HCEC 1CT (cell line): ENCODE measurements around the gene CHDH.

Experiments used
- DNase-seq: peaks from one replicate; pipeline ENCODE4 v3.0.0-alpha.2; 2017

CHDH gene

DNA sequence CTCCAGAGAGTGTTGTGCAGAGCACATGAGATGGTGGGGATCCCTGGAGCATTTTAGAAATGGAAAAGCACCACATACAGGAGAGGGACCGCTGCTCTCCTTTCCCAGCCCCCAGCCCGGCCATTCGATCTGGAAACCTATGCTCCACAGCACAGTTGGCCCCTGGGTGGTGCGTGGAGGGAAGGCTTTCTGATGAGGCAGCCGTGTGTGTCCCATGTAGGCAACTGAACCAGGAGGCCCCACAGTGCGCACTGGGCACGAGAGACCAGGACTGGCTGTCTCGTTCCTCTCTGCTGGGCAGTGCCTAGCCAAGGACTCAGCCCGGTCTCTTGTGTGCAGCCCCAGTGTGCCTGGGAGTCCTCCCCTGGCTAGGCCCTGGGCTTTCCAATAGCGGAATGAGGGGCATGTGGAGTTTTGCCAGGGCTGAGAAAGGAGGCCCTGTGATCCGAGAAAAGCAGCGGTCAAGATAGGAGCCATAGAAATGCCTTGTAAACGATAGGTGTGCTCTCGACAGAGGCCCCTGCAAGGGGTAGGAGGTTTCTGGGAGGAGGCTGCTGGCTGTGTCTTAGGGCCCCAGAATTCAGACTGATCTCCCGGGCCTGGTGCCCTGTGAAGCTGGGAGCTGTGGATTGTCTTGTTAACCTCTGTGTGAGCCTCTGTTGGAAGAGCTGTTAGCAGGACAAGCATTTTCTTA lies 39.0 kb downstream of the CHDH start:
- no peak for DNase-seq

GRCh38 chr3:53806182-53807116 lies 39.8 kb downstream of the CHDH start:
- peak; percentile 67 for DNase-seq

GRCh38 chr3:53805463-53806159 lies 40.6 kb downstream of the CHDH start:
- DNase-seq, result no peak

GRCh38 chr3:53804697-53805462 lies 41.3 kb downstream of the CHDH start:
- peak; percentile 61 for DNase-seq

GRCh38 chr3:53803816-53804695 lies 42.2 kb downstream of the CHDH start:
- DNase-seq, result no peak

GRCh38 chr3:53803124-53803815 lies 42.9 kb downstream of the CHDH start:
- DNase-seq, result no peak

- no peak for DNase-seq
Measured at GRCh38 chr3:53802256-53802880, 43.9 kb downstream of the CHDH start.

DNA sequence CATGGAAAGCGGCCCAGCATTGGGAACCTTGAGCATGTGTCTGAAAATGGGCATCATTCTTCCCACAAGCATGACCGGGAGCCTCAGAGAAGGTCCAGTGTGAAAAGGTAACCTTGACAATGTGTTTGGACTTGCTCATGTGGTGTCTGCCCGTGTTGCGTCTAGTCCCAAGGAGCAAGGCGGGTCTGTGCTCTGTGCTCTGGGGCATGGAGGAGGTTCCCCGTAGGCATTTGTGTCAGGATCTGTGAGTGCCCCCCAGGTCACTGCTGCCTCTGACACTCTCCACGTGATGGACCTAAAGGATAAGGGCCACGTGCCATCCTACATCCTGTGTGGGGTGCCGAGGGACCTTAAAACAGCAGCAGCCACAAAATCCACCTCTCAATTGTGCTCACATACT lies 44.9 kb downstream of the CHDH start:
- no peak for DNase-seq

DNA sequence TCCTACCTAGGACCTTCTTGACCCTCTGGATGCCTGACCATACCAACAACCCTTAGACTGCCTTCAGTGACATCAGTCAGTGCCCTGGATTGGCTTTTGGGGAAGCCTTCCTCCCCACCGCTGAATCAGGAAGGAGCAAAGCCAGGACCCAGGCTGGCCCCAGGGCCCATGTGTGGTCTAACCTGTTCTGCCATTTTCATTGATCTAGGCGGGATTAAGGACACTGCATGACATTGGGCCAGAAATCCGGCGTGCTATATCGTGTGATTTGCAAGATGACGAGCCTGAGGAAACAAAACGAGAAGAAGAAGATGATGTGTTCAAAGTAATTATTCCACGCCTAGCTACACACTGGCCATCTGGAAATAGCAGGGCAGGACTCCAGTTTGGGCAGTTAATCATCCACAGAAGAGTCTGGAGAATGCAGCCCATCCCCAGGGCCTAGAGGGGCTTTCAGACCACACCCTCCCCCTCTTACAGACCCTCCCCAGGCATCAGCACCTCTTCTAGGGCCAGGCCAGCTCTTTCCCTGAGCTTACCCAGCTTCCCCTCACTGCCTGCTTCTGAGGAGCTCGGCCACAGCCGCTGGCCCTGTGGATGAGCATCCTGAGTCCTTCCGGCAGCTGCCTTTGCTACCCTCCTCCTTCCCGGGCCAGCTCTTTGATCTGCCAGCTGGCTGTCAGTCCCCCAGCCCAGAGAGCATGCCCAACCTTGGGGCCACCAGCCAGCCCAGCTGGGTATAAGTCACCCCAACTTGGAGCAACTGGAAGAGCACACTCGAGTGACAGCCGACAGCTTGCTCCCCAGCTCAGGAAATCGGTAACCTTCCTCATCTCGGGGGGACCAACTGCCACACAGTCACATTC lies 45.9 kb downstream of the CHDH start:
- DNase-seq, result no peak

DNA sequence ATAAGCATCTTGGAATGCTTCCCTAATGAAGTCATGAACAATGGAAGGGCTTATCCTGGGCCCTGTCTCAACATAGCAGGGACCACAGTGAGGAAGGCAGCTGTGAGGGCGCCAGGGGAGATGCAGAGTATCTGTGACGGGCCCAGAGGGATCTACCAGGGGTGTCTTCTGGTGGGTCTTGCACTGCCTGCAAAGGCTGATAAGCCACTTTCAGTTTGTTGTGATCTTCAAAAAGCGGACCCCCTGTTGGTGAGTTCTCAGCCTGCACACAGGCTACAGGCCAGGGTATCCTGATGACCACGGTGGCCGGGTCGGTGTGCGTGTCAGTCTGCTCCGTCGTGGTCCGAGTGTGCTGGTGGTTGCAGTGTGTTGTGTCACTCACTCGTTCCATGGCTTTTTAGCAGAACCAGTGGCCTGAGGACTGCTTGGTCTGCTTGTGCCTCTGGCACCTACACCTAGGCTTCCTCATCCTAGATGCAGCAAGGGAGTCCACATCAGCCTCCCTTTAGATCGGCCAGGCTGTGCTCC lies 46.8 kb downstream of the CHDH start:
- DNase-seq, result no peak

DNA sequence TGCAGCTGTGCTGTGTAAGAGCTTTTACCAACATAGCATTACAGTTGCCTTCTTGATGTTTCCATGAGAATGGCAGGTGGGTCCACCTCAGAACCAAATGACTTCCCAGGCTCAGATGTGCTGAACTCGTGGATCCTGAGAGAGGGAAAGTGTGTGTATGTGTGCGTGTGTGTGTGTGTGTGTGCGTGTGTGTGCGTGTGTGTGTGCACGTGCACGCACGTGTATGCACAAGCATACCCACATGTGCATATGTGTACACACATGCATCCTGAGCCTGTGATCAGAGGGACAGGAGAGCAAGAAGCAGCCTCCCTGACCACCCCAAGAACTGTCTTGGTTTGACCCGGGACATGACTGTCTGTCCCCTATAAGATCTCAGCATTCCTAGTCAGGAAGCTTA lies 48.1 kb downstream of the CHDH start:
- DNase-seq, result no peak

- DNase-seq, result no peak
Measured at GRCh38 chr3:53795789-53796560, 50.2 kb downstream of the CHDH start.

- no peak for DNase-seq
Measured at GRCh38 chr3:53795176-53795575, 51.0 kb downstream of the CHDH start.

- DNase-seq, result peak; percentile 7
Measured at GRCh38 chr3:53794597-53794996, 51.6 kb downstream of the CHDH start.

GRCh38 chr3:53792866-53793265 lies 53.4 kb downstream of the CHDH start:
- no peak for DNase-seq

DNA sequence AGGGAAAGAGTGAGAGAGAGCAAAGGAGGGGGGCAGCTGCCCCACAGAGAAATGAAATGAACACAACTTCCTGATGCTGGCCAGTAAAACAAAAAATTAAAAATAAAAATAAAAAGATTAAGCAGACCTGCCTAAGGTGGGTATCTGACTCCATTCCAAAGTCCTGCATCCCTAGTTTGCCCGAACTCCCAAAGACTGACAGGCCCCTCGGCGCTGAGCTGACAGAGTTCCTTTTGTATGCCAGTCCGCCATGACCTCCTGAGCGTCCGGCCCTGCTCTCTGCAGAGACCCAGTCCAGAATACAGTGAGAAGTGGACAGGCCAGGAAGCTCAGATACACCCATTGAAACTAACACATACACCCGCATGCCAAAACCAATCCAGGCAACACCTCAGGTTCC lies 54.9 kb downstream of the CHDH start:
- DNase-seq, result no peak

GRCh38 chr3:53790470-53790869 lies 55.7 kb downstream of the CHDH start:
- no peak for DNase-seq

DNA sequence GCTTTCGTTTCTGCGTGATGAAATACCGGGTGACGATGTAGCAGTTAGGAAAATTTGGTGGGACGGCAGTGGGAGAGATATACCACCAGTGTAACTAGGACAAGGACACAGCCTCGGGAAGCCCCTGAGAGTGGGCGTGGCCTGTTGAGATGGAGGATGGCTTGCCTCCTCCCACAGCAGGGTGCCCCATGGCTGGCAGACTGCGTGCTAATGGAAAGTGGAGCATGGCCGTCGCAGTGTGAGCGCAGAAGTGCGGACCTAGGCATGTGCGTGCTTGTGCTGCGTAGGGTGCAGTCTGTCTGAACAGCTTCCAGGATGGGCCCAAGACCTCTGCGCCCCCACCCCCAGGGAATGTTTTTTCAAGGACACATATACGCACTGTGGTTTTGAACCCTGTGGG lies 56.8 kb downstream of the CHDH start:
- no peak for DNase-seq

GRCh38 chr3:53788038-53788437 lies 58.2 kb downstream of the CHDH start:
- DNase-seq, result no peak
